ENCODE measurements around the gene RIMS4.
A peak's percentile ranks its signal among the peaks of the same experiment; 100 is the strongest.

Gene RIMS4

GRCh38 chr20:44800391-44801046, 9.8 kb downstream of the RIMS4 start:
- no peak for DNase-seq
- in situ Hi-C loops (cut with HindIII; ENCODE audit: low pct_ligation_motif_present, low sequenced_read_pairs) = no loop called here
- peak; percentile 51 for TF ChIP-seq CTCF (IDR thresholded peaks at IDR 0.05; ENCODE audit: low read depth, low read length, missing control alignments)

GRCh38 chr20:44799691-44800090, 10.7 kb downstream of the RIMS4 start:
- no peak for DNase-seq
- no peak for TF ChIP-seq CTCF (IDR thresholded peaks at IDR 0.05; ENCODE audit: low read depth, low read length, missing control alignments)
- no peak overlapping the region for H3K27ac ChIP-seq
- H3K4me3 ChIP-seq (ENCODE audit: low read depth, low read length) = no peak overlapping the region
- H3K27me3 ChIP-seq (replicated peaks) = peaks cover 9% of the 10 kb centered on the region
- in situ Hi-C loops (cut with HindIII; ENCODE audit: low pct_ligation_motif_present, low sequenced_read_pairs) = no loop called here
- H3K36me3 ChIP-seq (replicated peaks) = no peaks in the 10 kb centered on the region

More at GRCh38 chr20:44800391-44801046, 9.8 kb downstream of the RIMS4 start:
- no peaks in the 10 kb centered on the region for H3K36me3 ChIP-seq (replicated peaks)
- H3K27ac ChIP-seq = no peak overlapping the region
- peaks cover 12% of the 10 kb centered on the region for H3K27me3 ChIP-seq (replicated peaks)
- H3K4me3 ChIP-seq (ENCODE audit: low read depth, low read length) = no peak overlapping the region

GRCh38 chr20:44796758-44797457, 13.4 kb downstream of the RIMS4 start:
- no peak for DNase-seq
- no peaks in the 10 kb centered on the region for H3K36me3 ChIP-seq (replicated peaks)
- H3K27ac ChIP-seq = no peak overlapping the region
- H3K27me3 ChIP-seq (replicated peaks) = peaks cover 8% of the 10 kb centered on the region
- no peak overlapping the region for H3K4me3 ChIP-seq (ENCODE audit: low read depth, low read length)
- TF ChIP-seq CTCF (IDR thresholded peaks at IDR 0.05; ENCODE audit: low read depth, low read length, missing control alignments) = no peak
- in situ Hi-C loops (cut with HindIII; ENCODE audit: low pct_ligation_motif_present, low sequenced_read_pairs) = no loop called here

- H3K27me3 ChIP-seq (replicated peaks) = peaks cover 8% of the 10 kb centered on the region
- H3K36me3 ChIP-seq (replicated peaks) = no peaks in the 10 kb centered on the region
- H3K4me3 ChIP-seq (ENCODE audit: low read depth, low read length) = no peak overlapping the region
- TF ChIP-seq CTCF (IDR thresholded peaks at IDR 0.05; ENCODE audit: low read depth, low read length, missing control alignments) = no peak
- no peak for DNase-seq
- in situ Hi-C loops (cut with HindIII; ENCODE audit: low pct_ligation_motif_present, low sequenced_read_pairs) = no loop called here
- no peak overlapping the region for H3K27ac ChIP-seq
Measured at GRCh38 chr20:44796311-44796710, 14.0 kb downstream of the RIMS4 start.

- in situ Hi-C loops (cut with HindIII; ENCODE audit: low pct_ligation_motif_present, low sequenced_read_pairs) = no loop called here
Measured at GRCh38 chr20:44795836-44796235, 14.5 kb downstream of the RIMS4 start.

More at GRCh38 chr20:44795836-44796235, 14.5 kb downstream of the RIMS4 start:
- H3K27me3 ChIP-seq (replicated peaks) = peaks cover 8% of the 10 kb centered on the region
- TF ChIP-seq CTCF (IDR thresholded peaks at IDR 0.05; ENCODE audit: low read depth, low read length, missing control alignments) = no peak
- H3K27ac ChIP-seq = no peak overlapping the region
- no peak for DNase-seq
- no peak overlapping the region for H3K4me3 ChIP-seq (ENCODE audit: low read depth, low read length)
- no peaks in the 10 kb centered on the region for H3K36me3 ChIP-seq (replicated peaks)

Measured in brain microvascular endothelial cell (primary cell).